Tibial nerve (tissue), 3 donors: ENCODE results near the gene NDUFB2.

Source experiments
- CTCF ChIP-seq, 5 experiments: fragments of 200-600 bp in 3 of 5; fragments of 450-650 bp in 2 of 5; sonication (generic) in 3 of 5; IDR thresholded peaks; one replicate each; pipeline ENCODE4 v1.5.1; 2016 to 2019; ENCODE audit warnings: antibody characterized with exemption in 5 of 5, mild to moderate bottlenecking in 3 of 5, moderate library complexity in 2 of 5
- POLR2A ChIP-seq, 2 donors: fragments of 450-650 bp; IDR thresholded peaks; one replicate each; pipeline ENCODE4 v1.6.1; 2017; ENCODE audit warnings: antibody characterized with exemption in 2 of 2, mild to moderate bottlenecking in 2 of 2, moderate library complexity in 2 of 2

GRCh38 chr7:140744005-140744404 lies 47.5 kb downstream of the NDUFB2 start:
- no peak for TF ChIP-seq CTCF (IDR thresholded peaks at IDR 0.05)
- no peak for TF ChIP-seq POLR2A (IDR thresholded peaks at IDR 0.05)
